HG02938 (cell line): ENCODE results near the gene SYCE3.
A peak's percentile ranks its signal among the peaks of the same experiment; 100 is the strongest.

ENCODE experiments used
- ATAC-seq: cut with Tn5 transposase; IDR thresholded peaks from one replicate; pipeline ENCODE4 v1.9.1; 2021; ENCODE audit warnings: mild to moderate bottlenecking, moderate library complexity; ENCODE audit not compliant: unreplicated experiment

SYCE3 gene

GRCh38 chr22:50600967-50601668 is 38.4 kb upstream of the SYCE3 start:
- ATAC-seq = no peak

GRCh38 chr22:50600538-50600937 is 37.8 kb upstream of the SYCE3 start, which contains the start of gene MAPK8IP2:
Gene MAPK8IP2 (plus strand): TSS chr22:50600793. CDS start chr22:50600819, 26 bp downstream.
- ATAC-seq = no peak

- no peak for ATAC-seq
Observed at GRCh38 chr22:50599816-50600455, 37.2 kb upstream of the SYCE3 start.

GRCh38 chr22:50597097-50597496 is 34.4 kb upstream of the SYCE3 start:
- ATAC-seq = no peak

- no peak for ATAC-seq
Observed at GRCh38 chr22:50595189-50595588, 32.5 kb upstream of the SYCE3 start.

GRCh38 chr22:50587407-50587806 is 24.7 kb upstream of the SYCE3 start:
- ATAC-seq = no peak

- no peak for ATAC-seq
Observed at GRCh38 chr22:50586416-50586815, 23.7 kb upstream of the SYCE3 start.

GRCh38 chr22:50585781-50586180 is 23.1 kb upstream of the SYCE3 start:
- no peak for ATAC-seq

- no peak for ATAC-seq
Observed at GRCh38 chr22:50585238-50585637, 22.5 kb upstream of the SYCE3 start.

- no peak for ATAC-seq
Observed at GRCh38 chr22:50584106-50585096, 21.7 kb upstream of the SYCE3 start.

GRCh38 chr22:50583294-50583861 is 20.7 kb upstream of the SYCE3 start:
- peak; percentile 24 for ATAC-seq

- ATAC-seq = peak; percentile 85
Observed at GRCh38 chr22:50582493-50583293, 20.0 kb upstream of the SYCE3 start, which contains the start of gene CHKB. Gene CHKB (minus strand): TSS chr22:50582849. CDS start chr22:50582781, 68 bp downstream.

- ATAC-seq = no peak
Observed at GRCh38 chr22:50581950-50582492, 19.3 kb upstream of the SYCE3 start.

- no peak for ATAC-seq
Observed at GRCh38 chr22:50581031-50581949, 18.6 kb upstream of the SYCE3 start.

GRCh38 chr22:50579752-50580151 is 17.0 kb upstream of the SYCE3 start:
- ATAC-seq = no peak

- ATAC-seq = no peak
Observed at GRCh38 chr22:50578776-50579310, 16.1 kb upstream of the SYCE3 start.

GRCh38 chr22:50577987-50578775 is 15.5 kb upstream of the SYCE3 start, which contains the start of gene CPT1B:
Gene CPT1B (minus strand): TSS chr22:50578427. CDS start chr22:50577915, 512 bp downstream.
- ATAC-seq = no peak

GRCh38 chr22:50577697-50577986 is 14.9 kb upstream of the SYCE3 start:
- no peak for ATAC-seq
